ENCODE measurements around the gene ZNF521.

The ZNF521 gene

GRCh38 chr18:25167612-25168410 is 184.2 kb downstream of the ZNF521 start:
- DNase-seq (ENCODE audit: low read depth in 2 of 2) = no peak

GRCh38 chr18:25166113-25166512 is 185.9 kb downstream of the ZNF521 start:
- DNase-seq (ENCODE audit: low read depth in 2 of 2) = no peak

- no peak for DNase-seq (ENCODE audit: low read depth in 2 of 2)
These were observed 186.8 kb downstream of the ZNF521 start for GRCh38 chr18:25164848-25165811.

GRCh38 chr18:25164211-25164847 is 187.6 kb downstream of the ZNF521 start:
- DNase-seq (ENCODE audit: low read depth in 2 of 2) = no peak

- DNase-seq (ENCODE audit: low read depth in 2 of 2) = no peak
These were observed 198.5 kb downstream of the ZNF521 start for GRCh38 chr18:25153426-25153825.

GRCh38 chr18:25147877-25148488 is 204.0 kb downstream of the ZNF521 start:
- no peak for DNase-seq (ENCODE audit: low read depth in 2 of 2)

GRCh38 chr18:25146512-25146910 is 205.5 kb downstream of the ZNF521 start:
- no peak for DNase-seq (ENCODE audit: low read depth in 2 of 2)

GRCh38 chr18:25145731-25146511 is 206.0 kb downstream of the ZNF521 start:
- no peak for DNase-seq (ENCODE audit: low read depth in 2 of 2)

GRCh38 chr18:25144820-25145219 is 207.1 kb downstream of the ZNF521 start:
- no peak for DNase-seq (ENCODE audit: low read depth in 2 of 2)

GRCh38 chr18:25141886-25142285 is 210.1 kb downstream of the ZNF521 start:
- no peak for DNase-seq (ENCODE audit: low read depth in 2 of 2)

- DNase-seq (ENCODE audit: low read depth in 2 of 2) = no peak
These were observed 210.6 kb downstream of the ZNF521 start for GRCh38 chr18:25141399-25141798.

- no peak for DNase-seq (ENCODE audit: low read depth in 2 of 2)
These were observed 211.0 kb downstream of the ZNF521 start for GRCh38 chr18:25140962-25141308.

- DNase-seq (ENCODE audit: low read depth in 2 of 2) = no peak
These were observed 211.6 kb downstream of the ZNF521 start for GRCh38 chr18:25140124-25140961.

GRCh38 chr18:25137197-25137472 is 214.8 kb downstream of the ZNF521 start:
- no peak for DNase-seq (ENCODE audit: low read depth in 2 of 2)

- no peak for DNase-seq (ENCODE audit: low read depth in 2 of 2)
These were observed 215.4 kb downstream of the ZNF521 start for GRCh38 chr18:25136416-25137196.

- DNase-seq (ENCODE audit: low read depth in 2 of 2) = no peak
These were observed 217.1 kb downstream of the ZNF521 start for GRCh38 chr18:25134861-25135260.

GRCh38 chr18:25133879-25134278 is 218.1 kb downstream of the ZNF521 start:
- no peak for DNase-seq (ENCODE audit: low read depth in 2 of 2)

- DNase-seq (ENCODE audit: low read depth in 2 of 2) = no peak
These were observed 219.0 kb downstream of the ZNF521 start for GRCh38 chr18:25132786-25133496.

- no peak for DNase-seq (ENCODE audit: low read depth in 2 of 2)
These were observed 225.2 kb downstream of the ZNF521 start for GRCh38 chr18:25126751-25127150.
